SK-N-SH treated with all-trans-retinoic acid at 6 μM for 48 hours (cell line): ENCODE results near the gene ABCC4.

ENCODE experiments used
- ATAC-seq: fragments of 200-7000 bp; cut with Tn5 transposase; 3 replicates; pipeline ENCODE4 v1.9.1; 2020; ENCODE audit warnings: mild to moderate bottlenecking, moderate library complexity
- ARNTL ChIP-seq: fragments of 450-650 bp; formaldehyde crosslinking; IDR thresholded peaks from 2 replicates; pipeline ENCODE4 v1.5.0; 2020; ENCODE audit warnings: low read depth, mild to moderate bottlenecking, moderate library complexity, borderline replicate concordance
- BACH2 ChIP-seq: fragments of 250-450 bp; sonication (Bioruptor Pico); IDR thresholded peaks from 2 replicates; pipeline ENCODE4 v1.9.0; 2021; ENCODE audit warnings: mild to moderate bottlenecking, borderline replicate concordance
- CREB5 ChIP-seq: fragments of 250-450 bp; sonication (Bioruptor Pico); IDR thresholded peaks from 2 replicates; pipeline ENCODE4 v1.5.1; 2020; ENCODE audit warnings: low read depth, mild to moderate bottlenecking, moderate library complexity
- CSDC2 ChIP-seq: fragments of 250-450 bp; sonication (Bioruptor Pico); IDR thresholded peaks from 2 replicates; pipeline ENCODE4 v1.5.0; 2020; ENCODE audit warnings: mild to moderate bottlenecking, moderate library complexity
- CSRNP3 ChIP-seq: fragments of 250-450 bp; sonication (Bioruptor Pico); IDR thresholded peaks from 2 replicates; pipeline ENCODE4 v1.5.1; 2021; ENCODE audit warnings: mild to moderate bottlenecking, moderate library complexity
- ESRRG ChIP-seq: fragments of 250-450 bp; sonication (Bioruptor Pico); IDR thresholded peaks from 2 replicates; pipeline ENCODE4 v1.6.1; 2021; ENCODE audit warnings: mild to moderate bottlenecking
- ISL1 ChIP-seq: fragments of 250-450 bp; sonication (Bioruptor Pico); IDR thresholded peaks from 2 replicates; pipeline ENCODE4 v2.1.2; 2022; ENCODE audit warnings: mild to moderate bottlenecking, moderate library complexity
- OSR1 ChIP-seq: fragments of 250-450 bp; sonication (Bioruptor Pico); IDR thresholded peaks from 2 replicates; pipeline ENCODE4 v1.8.0; 2022; ENCODE audit warnings: moderate library complexity, mild to moderate bottlenecking, inconsistent platforms
- PATZ1 ChIP-seq: fragments of 250-450 bp; sonication (Bioruptor Pico); IDR thresholded peaks from 2 replicates; pipeline ENCODE4 v1.8.0; 2020; ENCODE audit warnings: mild to moderate bottlenecking, moderate library complexity, borderline replicate concordance
- POU6F1 ChIP-seq: fragments of 250-450 bp; sonication (Bioruptor Pico); IDR thresholded peaks from 2 replicates; pipeline ENCODE4 v1.8.0; 2021; ENCODE audit warnings: low read depth, mild to moderate bottlenecking, moderate library complexity, borderline replicate concordance
- PPARA ChIP-seq: fragments of 250-450 bp; sonication (Bioruptor Pico); IDR thresholded peaks from 2 replicates; pipeline ENCODE4 v1.5.0; 2020; ENCODE audit warnings: mild to moderate bottlenecking, borderline replicate concordance
- RARB ChIP-seq: fragments of 250-450 bp; sonication (Bioruptor Pico); IDR thresholded peaks from 2 replicates; pipeline ENCODE4 v1.8.0; 2021; ENCODE audit warnings: mild to moderate bottlenecking, moderate library complexity
- SNAI2 ChIP-seq: fragments of 250-450 bp; sonication (Bioruptor Pico); IDR thresholded peaks from 2 replicates; pipeline ENCODE4 v1.5.0; 2020; ENCODE audit warnings: mild to moderate bottlenecking, moderate library complexity
- TCF4 ChIP-seq: fragments of 250-450 bp; sonication (Bioruptor Pico); IDR thresholded peaks from 2 replicates; pipeline ENCODE4 v1.8.0; 2021; ENCODE audit warnings: mild to moderate bottlenecking, moderate library complexity, borderline replicate concordance
- TOX ChIP-seq: fragments of 250-450 bp; sonication (Bioruptor Pico); IDR thresholded peaks from 2 replicates; pipeline ENCODE4 v1.8.0; 2021; ENCODE audit warnings: mild to moderate bottlenecking, moderate library complexity, borderline replicate concordance
- TSHZ2 ChIP-seq: fragments of 250-450 bp; sonication (Bioruptor Pico); IDR thresholded peaks from 2 replicates; pipeline ENCODE4 v1.5.0; 2020; ENCODE audit warnings: mild to moderate bottlenecking, moderate library complexity
- ZC3H10 ChIP-seq: fragments of 250-450 bp; sonication (Bioruptor Pico); IDR thresholded peaks from 2 replicates; pipeline ENCODE4 v1.5.1; 2021; ENCODE audit warnings: mild to moderate bottlenecking, moderate library complexity
- ZFP3 ChIP-seq: fragments of 250-450 bp; sonication (Bioruptor Pico); IDR thresholded peaks from 2 replicates; pipeline ENCODE4 v1.5.0; 2020; ENCODE audit warnings: mild to moderate bottlenecking, moderate library complexity
- ZFP30 ChIP-seq: fragments of 450-650 bp; formaldehyde crosslinking; IDR thresholded peaks from 2 replicates; pipeline ENCODE4 v1.5.0; 2022; ENCODE audit warnings: mild to moderate bottlenecking, moderate library complexity
- ZNF565 ChIP-seq: fragments of 450-650 bp; formaldehyde crosslinking; conservative IDR thresholded peaks from 2 replicates; pipeline ENCODE4 v1.5.0; 2020; ENCODE audit warnings: low read depth, mild to moderate bottlenecking, moderate library complexity
- ZNF70 ChIP-seq: fragments of 450-650 bp; formaldehyde crosslinking; IDR thresholded peaks from 2 replicates; pipeline ENCODE4 v1.5.0; 2020; ENCODE audit warnings: mild to moderate bottlenecking, moderate library complexity
- ZNF8 ChIP-seq: fragments of 450-650 bp; formaldehyde crosslinking; IDR thresholded peaks from 2 replicates; pipeline ENCODE4 v1.5.0; 2020; ENCODE audit warnings: mild to moderate bottlenecking, moderate library complexity

Gene ABCC4

GRCh38 chr13:95099541-95099940 is 201.7 kb downstream of the ABCC4 start:
- no peak for ATAC-seq
- TF ChIP-seq OSR1 (CRISPR knock-in tag), result no peak
- TF ChIP-seq PPARA (CRISPR knock-in tag), result no peak
- TF ChIP-seq TCF4 (CRISPR knock-in tag), result no peak
- TF ChIP-seq ZNF565 (CRISPR knock-in tag), result no peak
- TF ChIP-seq RARB (CRISPR knock-in tag), result no peak
- TF ChIP-seq ESRRG (CRISPR knock-in tag), result no peak
- no peak for TF ChIP-seq TOX (CRISPR knock-in tag)
- no peak for TF ChIP-seq ZFP30
- no peak for TF ChIP-seq ZNF8 (CRISPR knock-in tag)
- no peak for TF ChIP-seq BACH2
- no peak for TF ChIP-seq SNAI2
- TF ChIP-seq ZNF70 (CRISPR knock-in tag), result no peak
- TF ChIP-seq ARNTL (CRISPR knock-in tag), result no peak
- TF ChIP-seq ZFP3 (CRISPR knock-in tag), result no peak
- no peak for TF ChIP-seq CREB5 (CRISPR knock-in tag)
- TF ChIP-seq PATZ1, result no peak
- no peak for TF ChIP-seq ZC3H10 (CRISPR knock-in tag)
- TF ChIP-seq CSRNP3 (CRISPR knock-in tag), result no peak

GRCh38 chr13:95098916-95099315 is 202.3 kb downstream of the ABCC4 start:
- ATAC-seq, result no peak
- TF ChIP-seq ESRRG (CRISPR knock-in tag) (no peak), CSRNP3 (CRISPR knock-in tag) (no peak), RARB (CRISPR knock-in tag) (no peak), TSHZ2 (CRISPR knock-in tag) (no peak), TOX (CRISPR knock-in tag) (no peak), ISL1 (CRISPR knock-in tag) (no peak), CREB5 (CRISPR knock-in tag) (no peak), ZNF8 (CRISPR knock-in tag) (no peak), ZNF70 (CRISPR knock-in tag) (no peak), OSR1 (CRISPR knock-in tag) (no peak), BACH2 (no peak), ZC3H10 (CRISPR knock-in tag) (no peak), PPARA (CRISPR knock-in tag) (no peak), POU6F1 (CRISPR knock-in tag) (no peak), SNAI2 (no peak), ZNF565 (CRISPR knock-in tag) (no peak), TCF4 (CRISPR knock-in tag) (no peak), ARNTL (CRISPR knock-in tag) (no peak), PATZ1 (no peak), CSDC2 (CRISPR knock-in tag) (no peak)
